ENCODE data around the gene CCNK. TPM values are rescaled to one million over a fixed set of nuclear protein-coding genes. Genes with fewer than 3 reads are reported as not detected.

CCNK gene
- total RNA-seq, 1 donor from 2014 or later, result 86.7 TPM

DNA sequence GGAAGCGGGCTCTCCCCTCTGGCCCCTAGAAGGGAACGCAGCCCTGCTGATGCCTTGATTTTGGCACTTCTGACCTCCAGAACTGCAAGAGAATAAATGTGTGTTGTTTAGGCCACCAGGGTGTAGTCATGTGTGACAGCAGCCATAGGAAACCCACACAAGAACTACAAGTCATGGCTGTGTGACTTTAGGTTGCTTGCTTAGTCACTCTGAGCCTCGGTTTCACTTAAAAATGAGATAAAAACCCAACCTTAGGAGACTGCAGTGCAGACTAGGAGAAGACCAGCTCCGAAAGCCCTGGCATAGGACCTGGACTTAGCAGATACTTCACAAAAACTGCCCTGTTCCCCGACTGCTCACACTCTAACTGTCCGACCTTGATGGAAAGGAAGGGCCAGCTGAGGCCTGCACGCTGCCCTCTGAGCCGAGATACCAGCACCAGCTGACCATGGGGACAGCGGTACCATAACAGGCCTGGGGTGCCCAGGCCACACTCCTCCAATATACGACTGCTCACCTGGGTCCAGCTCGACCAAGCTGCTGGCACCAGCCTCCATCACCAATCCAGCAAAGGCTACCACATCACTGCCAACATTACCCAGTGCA lies 69.3 kb downstream of the CCNK start:
- intact Hi-C loops (cut with micrococcal nuclease), result no loop called here

DNA sequence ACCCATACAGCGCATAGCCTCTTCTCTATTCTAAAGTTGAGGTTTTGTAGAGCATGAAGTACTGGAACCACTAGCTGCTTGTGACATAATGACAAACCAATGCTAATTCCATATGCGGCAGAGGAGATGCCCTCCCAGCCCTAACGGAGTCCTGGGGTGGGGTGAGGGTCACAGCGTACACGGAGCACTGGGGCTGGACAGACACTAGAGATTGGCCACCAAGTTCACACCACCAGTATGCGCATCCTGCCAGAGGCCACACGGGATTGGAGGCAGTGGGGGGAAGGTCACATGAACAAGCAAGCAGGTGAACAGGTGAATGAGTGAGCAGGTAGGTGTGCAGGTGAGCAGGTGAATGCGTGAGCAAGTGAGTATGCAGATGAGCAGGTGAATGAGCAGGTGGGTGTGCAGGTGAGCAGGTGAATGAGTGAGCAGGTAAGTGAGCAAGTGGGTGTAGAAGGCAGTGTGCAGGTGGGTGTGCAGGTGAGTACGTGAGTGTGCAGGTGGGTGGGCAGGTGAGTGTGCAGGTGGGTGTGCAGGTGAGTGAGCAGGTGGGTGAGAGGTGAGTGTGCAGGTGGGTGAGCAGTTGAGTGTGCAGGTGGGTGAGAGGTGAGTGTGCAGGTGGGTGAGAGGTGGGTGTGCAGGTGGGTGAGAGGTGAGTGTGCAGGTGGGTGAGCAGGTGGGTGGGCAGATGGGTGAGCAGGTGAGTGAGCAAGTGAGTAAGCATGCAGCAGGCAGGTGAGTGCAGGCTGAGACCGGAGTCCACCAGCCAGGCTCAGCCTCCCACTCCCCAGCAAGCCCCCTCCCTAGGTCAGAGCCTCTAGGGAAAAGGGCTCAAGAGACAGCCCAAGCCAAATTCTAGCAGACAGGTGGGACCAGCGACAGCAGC lies 70.1 kb downstream of the CCNK start:
- intact Hi-C loops (cut with micrococcal nuclease), result no loop called here

DNA sequence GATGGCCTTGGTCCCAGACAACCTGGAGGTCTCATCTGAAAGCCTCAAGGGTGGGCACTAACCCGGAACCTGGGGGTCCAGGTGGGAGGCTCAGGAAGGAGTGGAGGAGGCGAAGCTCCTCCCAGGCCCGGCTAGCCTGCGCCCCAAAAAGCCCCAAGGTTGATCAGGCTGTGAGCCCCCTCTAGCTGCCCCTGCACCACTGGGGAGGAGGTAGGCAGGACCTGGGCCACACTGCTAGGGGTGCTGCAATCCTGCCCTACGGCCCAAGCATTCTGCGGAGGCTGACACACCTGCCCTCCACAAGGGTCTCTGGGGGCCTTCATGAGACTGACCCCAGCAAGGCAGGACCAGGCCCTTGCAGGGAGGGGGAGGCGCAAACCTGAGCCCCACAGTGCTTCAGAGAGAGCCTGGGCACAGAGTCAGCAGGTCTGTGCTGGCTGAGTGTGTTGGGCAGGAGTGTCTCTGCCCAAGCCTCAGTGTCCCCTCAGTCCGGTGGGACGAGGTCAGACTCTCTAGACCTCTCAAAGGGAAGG lies 70.9 kb downstream of the CCNK start:
- intact Hi-C loops (cut with micrococcal nuclease), result no loop called here

DNA sequence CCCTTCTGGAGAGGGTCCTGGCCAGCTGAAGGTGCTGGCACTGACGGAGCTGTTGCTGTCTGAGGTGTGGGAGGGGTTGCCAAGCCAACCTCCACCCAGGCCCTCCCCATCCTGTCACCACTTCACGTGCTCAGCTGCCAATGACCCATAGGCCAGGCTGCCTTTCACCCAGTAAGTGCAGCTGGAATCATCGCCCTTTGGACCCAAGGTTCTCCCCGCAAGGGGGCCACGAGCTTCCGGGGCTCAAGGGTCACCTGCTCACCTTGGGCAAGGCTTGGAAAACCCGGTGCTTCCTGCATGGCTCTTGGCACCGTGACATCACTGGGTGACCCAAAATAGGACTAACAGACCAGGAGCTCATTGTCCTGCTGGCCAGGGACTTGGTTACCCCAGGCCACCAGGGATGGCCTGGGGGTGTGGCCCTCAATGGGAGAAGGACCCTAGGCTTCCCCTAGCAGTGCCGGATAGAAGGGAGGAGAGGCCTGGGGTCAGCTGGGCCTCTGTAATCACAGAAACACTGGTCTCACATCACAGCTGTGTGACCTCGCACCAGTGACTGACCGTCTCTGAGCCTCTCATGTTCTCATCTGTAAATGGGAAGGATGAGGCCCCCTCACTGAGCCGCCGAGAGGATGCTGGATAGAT lies 71.5 kb downstream of the CCNK start:
- intact Hi-C loops (cut with micrococcal nuclease), result no loop called here

DNA sequence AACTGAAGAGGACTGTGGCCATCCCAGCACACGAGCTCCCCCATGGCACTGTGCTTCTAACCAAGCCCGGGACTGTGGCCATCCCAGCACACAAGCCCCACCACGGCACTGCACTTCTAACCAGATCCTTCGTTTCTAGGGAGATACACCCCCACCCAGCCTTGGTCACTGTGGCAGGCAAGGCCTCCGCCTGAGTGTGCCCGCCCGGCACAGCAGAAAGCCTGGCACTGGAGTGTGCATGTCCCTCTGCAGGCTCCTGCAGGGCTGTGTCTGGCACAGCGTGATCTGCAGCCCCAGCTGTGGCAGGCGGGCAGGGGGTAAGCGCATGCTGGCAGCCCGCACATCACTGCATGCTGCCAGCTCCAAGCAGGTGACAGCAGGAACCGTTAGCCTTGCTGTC lies 73.0 kb downstream of the CCNK start:
- intact Hi-C loops (cut with micrococcal nuclease), result no loop called here

DNA sequence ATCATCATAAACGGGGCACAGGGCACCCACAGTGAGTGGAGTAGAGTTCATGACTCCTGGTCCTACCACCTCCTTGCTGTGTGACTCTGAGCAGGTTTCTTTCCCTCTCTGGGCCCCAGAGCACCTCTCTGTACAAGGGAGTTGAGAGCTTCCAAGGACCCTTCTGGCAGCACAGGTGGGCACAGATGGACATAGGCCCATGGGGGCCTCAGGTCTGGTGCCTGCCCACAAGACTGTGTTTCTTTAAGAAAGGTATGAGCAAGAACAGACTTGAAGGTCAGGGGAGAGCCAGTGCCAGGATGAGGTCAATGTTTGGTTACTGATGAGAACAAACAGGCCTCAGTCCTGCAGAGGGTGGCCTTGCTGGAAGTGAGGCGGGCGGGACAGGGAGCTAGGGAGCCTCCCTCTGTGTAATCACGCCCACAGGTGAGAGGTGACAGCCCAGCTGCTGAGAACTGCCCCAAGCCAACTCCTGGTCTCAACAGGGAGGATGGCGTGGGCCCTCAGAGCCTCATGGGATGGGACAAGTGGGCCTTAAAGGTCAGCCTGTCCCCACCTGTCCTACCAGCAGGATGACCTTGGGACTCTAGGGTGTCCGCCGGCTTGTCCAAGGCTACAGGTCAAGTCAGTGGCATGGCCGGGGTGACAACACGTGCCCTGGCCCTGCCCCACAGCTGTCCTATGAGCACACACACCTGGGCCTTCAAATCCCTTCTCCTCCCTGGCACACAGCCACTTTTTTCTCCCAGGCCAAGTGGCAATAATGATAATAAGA lies 73.7 kb downstream of the CCNK start:
- intact Hi-C loops (cut with micrococcal nuclease), result no loop called here

DNA sequence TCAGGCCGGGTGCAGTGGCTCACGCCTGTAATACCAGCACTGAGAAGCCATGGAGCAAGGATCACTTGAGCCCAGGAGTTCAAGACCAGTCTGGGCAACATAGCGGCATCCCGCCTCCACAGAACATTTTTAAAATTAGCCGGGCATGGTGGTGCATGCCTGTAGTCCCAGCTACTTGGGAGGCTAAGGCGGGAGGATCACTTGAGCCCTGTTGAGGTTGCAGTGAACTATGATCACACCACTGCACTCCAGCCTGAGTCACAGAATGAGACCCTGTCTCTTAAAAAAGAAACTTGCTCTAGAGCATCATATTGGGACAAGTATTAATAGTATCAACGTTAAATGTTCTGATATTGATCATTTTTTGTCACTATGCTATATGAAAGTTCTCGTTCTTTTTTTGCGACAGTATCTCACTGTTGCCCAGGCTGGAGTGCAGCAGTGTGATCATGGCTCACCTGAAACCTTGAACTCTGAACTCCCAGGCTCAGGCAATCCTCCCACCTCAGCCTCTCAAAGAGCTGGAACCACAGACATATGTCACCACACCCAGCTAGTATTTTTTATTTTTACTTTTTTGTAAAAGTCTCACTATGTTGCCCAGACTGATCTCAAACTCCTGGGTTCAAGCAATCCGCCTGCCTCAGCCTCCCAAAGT lies 75.1 kb downstream of the CCNK start:
- intact Hi-C loops (cut with micrococcal nuclease), result no loop called here

DNA sequence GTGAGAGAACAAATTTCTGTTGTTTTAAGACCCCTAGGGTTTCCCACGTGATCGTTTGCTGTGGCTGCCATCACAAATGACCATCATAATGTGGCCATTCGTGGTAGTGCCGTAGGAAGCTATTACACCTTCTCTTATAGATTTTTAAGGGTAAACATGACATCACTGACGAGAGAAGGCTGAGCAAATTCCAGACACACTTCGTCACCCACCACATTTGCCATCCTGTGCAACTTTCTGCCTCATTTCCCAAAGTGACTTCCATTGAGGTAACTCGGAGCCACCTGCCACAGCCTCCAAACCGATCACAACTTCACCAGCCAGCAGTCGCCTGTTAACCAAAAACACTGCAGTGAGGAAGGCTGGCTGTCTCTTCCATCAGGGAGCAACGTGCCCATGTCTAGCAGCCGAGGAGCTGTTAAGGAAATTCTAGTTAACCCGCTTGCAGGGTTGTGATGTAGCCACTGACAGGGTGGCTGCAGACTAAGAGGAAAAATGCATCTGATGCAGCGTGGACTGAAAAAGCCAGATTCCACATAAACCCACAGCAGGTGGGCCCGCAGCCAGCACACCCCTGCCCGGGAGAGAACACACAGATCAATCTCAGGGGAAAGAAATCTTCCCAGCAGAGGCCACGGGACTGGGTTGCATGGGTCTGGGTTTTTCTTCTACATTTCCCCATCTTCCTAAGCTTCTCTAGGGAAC lies 78.2 kb downstream of the CCNK start:
- intact Hi-C loops (cut with micrococcal nuclease), result no loop called here

DNA sequence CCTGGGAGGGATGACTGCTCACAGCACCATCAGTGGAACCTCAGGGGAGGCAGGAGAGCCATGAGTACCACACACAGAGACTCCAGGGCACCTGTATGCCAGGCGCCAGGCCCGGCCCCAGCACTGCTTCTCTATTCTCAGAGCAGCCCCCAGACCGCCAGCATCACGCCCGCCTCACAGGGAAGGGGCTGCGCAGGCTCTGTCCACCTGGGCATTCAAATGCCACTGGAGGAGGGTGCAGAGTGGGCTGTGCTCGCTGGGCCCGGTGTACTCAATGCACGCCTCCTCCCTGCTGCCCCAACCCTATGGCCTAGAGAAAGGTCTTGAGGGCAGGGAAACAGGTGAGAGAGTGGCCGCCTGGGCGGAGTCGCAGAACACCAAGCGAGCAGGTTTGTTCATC lies 79.2 kb downstream of the CCNK start:
- intact Hi-C loops (cut with micrococcal nuclease), result no loop called here

DNA sequence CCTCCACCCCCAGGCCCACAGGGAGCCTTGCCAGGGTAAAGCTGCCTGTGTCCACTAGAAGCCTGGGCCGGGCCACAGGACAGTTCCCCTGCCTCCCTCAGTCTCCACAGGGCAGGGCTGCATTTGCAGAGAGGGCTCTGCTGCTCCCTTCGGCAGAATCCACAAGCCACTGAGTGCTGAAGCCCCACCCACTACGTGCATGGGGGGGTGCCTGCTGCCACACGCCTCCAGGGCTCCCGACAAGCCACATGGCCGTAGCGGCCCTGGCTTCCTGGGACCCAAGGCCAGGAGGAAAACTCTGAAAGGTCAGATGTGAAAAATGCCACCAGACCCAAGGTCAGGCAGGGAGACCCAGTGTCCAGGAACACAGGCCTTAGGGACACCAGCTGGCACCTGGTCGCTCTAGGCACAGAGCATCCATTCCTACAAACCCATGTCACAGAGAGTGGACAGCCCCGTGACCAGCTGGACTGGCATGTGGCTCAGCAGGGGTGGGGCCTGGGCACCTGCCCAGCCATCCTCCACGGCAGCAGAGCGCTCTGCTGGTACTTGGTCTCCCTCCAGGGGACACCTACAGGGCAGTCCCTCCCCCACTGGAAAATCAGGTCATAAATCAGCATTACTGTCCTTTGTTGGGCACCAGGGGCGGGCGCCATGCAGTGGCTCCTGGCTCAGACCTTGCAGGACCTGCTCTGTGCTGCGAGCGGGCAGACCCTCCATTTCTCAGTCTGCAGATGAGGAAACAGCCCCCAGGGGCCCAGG lies 79.9 kb downstream of the CCNK start:
- intact Hi-C loops (cut with micrococcal nuclease), result no loop called here

DNA sequence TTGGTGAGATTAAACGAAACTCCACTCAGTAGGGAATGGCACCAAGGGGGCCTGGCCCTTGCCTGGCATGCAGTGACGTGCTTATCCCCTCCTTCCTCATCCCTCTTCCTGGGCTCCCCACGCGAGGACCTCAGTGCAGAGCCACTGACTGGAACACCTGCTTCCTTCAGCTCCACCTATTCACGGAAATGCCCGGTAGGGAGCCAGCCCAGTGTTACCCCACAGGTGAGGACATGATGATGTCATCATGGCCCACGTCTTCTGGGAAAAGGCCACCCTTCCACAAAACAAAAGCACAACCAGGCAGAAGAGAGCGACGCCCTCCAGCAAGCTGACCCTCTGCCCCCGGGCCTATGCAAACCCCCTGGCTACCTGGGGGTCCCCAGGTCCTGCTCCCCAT lies 80.7 kb downstream of the CCNK start:
- intact Hi-C loops (cut with micrococcal nuclease), result no loop called here

Other genes starting within 250 kb of the CCNK start
- 95.8 and 96.0 TPM in 2 replicates for gene BCL11B, start 209.2 kb upstream of the CCNK start, total RNA-seq
- gene SETD3, start 550 bp upstream of the CCNK start, total RNA-seq, result 52.4 and 59.5 TPM in 2 replicates
- 8.4 and 9.8 TPM in 2 replicates for gene CCDC85C, start 122.8 kb downstream of the CCNK start, total RNA-seq
- 0.05 TPM in 1 of 2 replicates, not detected in the other for gene HHIPL1, start 163.7 kb downstream of the CCNK start, total RNA-seq
- gene CYP46A1, start 202.9 kb downstream of the CCNK start, total RNA-seq, result not detected in 2 replicates

All from T-helper 1 cell treated with Interleukin-12 subunit alpha and Interleukin-12 subunit beta and Interleukin-4 antibody, amounts not matched to agents 30 ng/mL and 1 ng/mL, for 36 hours (primary cell).